RKO (cell line): ENCODE results near the gene STN1.

Experiments used
- DNase-seq: peaks from one replicate; pipeline ENCODE4 v3.0.0-alpha.2; 2016; ENCODE audit warnings: low spot score

STN1 gene, protein sequence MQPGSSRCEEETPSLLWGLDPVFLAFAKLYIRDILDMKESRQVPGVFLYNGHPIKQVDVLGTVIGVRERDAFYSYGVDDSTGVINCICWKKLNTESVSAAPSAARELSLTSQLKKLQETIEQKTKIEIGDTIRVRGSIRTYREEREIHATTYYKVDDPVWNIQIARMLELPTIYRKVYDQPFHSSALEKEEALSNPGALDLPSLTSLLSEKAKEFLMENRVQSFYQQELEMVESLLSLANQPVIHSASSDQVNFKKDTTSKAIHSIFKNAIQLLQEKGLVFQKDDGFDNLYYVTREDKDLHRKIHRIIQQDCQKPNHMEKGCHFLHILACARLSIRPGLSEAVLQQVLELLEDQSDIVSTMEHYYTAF

DNA sequence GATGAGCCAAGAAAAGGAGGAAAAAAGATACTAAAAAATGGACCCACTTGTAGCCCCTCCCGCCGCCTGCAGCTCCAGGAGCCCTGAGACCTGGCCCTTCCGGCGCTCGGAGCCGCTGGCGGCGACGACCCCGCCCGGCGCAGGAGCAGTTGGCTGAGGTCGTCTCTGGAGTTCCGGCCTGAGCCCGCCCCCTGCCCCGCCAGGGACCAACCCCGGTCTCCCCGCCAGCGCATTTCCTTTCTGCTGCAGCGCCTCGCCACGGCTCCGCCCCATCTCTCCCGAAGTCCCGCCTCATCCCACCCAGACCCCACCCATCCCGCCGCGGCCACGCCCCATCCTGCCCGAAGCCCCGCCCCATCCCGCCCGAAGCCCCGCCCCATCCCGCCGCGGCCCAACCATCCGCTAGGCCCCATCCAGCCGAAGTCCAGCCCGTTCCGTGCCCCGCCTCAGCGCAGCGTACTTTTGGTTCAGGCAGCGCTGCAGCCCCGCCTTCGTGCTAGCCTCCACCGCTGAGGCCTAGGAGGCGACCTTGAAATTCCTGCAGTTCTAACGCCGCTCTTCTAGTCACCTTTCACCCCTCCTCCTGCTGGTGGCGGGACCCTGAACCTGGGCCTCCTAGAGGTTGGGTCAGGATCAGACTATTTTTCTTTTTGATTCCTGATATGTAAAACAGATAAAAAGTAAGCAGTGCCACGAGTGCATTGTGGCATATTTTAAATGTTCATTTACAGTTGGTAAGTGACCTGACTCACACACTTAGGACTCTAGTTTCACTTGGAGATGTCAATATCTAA is at the start of gene STN1:
TSS of gene STN1 (minus strand) at position 132 of the 794 bp plus-strand sequence. CDS start 590 bp downstream, outside the sequence.
- peak; percentile 95 for DNase-seq

DNA sequence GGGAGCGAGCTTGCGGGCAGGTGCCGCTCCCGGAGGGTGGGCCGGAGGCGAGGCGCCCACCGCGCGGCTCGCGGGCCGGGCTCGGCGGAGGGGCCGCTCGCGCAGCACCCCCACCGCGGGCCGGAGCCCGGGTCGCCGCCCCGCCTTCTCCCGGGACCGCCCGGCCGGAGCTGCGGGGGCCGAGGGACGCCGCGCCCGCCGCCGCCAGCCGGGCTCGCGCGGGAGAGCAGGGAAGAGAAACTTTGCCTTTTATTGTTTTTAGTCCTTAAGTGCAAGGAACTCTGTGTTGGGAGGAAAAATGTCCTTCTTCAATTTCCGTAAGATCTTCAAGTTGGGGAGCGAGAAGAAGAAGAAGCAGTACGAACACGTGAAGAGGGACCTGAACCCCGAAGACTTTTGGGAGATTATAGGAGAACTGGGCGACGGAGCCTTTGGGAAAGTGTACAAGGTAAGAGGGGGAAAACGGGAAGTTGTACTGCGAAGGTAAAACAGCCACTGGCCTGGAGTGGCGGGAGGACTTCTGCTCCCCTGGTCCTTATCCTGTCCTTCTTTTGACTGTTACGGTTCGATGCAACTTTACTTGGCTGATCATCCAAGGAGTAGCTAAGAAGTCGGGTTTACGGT is 49.6 kb upstream of the STN1 start:
- DNase-seq: peak; percentile 52

DNA sequence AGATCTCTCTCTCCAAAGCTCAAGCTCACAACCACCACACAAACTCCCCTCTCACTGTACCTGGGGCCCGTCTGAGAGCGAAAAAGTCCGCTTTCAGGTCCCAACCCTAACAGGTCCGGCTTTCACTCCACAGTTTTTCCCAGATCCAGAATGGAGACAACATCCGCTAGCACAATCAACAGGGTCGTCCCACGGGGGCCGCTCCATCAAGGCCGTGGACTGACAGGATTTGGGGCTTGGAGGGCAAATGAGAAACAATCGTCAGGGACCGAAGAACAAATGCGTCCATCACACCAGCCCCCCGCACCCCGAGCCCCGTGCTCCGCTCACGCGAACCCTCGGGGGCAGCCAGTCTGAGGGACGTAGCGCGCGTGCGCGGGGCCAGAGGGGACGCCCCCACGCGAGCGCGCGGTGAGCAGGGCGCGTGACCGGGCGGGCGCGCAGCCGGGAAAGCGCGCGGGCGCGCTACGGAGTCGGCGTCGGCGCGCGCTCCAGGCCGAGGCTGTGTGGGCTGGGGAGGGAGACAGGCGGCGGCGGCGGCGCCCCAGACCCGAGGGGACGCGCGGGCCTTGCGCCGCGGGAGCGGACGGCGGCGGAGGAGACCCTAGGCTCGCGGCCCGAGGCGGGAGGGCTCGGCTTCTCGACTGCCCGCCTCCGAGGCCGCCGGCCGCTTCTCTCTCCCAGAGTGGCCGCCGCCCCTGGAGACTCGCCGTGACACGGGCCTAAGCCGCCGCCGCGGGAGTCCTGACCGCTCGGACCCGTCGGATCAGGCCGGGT is 48.9 kb upstream of the STN1 start, which contains the start of gene SLK:
TSS of gene SLK (plus strand) at position 470 of the 777 bp plus-strand sequence. CDS start 606 bp downstream, outside the sequence.
- DNase-seq: peak; percentile 82

DNA sequence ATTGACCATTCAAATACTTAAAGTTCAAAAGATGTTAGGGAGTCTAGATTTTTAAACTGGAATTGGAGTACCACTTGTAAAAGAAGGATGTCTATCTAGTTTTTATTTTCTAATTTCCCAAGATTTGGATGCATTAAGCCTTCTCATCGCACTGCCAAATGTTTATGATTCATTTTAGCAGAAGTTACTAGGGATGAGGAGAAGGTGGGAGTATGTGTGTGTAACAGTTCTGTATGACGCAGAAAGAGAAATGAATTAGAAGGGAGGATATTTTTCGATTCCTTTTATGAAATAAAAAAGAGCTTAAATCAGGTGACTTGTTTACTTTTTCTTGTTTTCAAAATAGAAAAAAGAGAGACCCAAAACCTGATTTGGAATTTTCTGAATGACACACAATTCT is 42.1 kb upstream of the STN1 start:
- no peak for DNase-seq

DNA sequence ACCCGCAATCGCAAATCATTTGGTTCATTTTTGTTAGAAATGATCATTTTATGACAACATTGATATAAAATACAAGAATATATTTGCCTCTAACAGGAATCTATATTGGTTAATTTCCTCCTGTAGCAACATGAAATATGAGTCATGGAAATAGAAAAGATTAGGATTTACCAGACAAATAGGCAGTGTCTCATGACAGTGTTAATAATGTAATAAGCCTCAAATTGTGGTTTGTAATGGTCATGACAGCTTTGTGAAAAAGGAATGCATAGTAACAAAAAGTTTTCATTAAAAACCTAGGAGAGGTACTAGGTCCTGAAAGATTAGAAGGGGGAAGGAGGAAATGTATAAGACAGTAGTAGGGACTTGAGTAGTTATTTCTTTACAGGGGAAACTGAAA is 41.0 kb upstream of the STN1 start:
- no peak for DNase-seq

DNA sequence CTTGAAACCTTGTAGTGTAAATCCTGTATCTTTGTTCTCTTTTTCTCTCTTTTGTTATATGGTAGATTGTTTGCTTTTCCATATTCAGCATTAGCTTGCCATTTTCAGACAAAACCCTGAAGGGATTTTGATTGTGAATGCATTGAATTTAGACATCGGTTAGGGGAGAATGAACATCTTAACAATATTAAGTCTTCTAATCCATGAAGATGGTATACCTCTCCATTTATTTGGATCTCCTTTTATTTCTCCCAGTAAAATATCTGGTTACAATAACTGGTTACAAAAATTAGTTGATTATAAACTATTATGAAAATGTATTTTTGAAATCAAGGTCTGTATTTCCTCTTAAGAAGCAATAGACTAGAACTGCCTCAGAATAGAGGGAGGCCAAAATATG is 36.6 kb upstream of the STN1 start:
- DNase-seq: no peak

DNA sequence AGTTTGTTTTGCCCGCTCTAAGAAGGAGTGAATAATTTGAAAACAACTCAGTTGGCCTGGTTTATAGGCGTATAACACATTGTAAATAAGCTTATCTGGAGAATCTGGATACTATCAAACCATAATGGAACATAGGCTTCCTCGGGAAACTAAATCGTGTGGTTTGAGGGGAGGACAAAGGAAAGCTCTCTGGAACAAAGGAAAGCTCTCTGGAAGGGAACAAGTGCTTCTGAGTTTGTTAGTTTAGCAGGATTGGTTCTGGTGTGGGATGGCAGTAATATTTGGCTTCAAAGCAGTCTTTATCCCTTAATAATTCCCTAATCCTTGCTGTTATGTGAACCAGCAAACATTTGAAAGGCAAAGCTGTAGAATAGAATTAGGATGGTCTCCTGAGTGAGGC is 34.0 kb upstream of the STN1 start:
- DNase-seq: no peak

DNA sequence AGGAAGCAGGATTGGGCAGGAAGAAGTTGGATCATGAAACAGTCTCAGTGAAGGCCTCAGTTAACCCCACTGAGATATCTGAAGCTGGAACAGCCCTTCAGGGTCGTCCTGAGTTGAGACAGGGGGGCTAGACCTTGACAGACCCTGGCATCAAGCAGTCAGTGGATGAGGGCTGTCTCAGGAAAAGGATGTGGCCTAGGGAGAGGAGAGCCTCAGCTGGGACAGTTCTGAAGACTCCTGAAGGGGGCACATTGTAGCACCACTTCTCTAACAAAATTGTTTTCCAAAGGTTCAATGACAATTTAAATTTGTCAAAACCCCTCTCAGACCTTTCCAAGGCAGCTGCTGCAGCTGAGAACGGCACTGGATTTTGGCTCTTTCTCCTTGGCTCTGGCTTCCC is 33.2 kb upstream of the STN1 start:
- DNase-seq: no peak

DNA sequence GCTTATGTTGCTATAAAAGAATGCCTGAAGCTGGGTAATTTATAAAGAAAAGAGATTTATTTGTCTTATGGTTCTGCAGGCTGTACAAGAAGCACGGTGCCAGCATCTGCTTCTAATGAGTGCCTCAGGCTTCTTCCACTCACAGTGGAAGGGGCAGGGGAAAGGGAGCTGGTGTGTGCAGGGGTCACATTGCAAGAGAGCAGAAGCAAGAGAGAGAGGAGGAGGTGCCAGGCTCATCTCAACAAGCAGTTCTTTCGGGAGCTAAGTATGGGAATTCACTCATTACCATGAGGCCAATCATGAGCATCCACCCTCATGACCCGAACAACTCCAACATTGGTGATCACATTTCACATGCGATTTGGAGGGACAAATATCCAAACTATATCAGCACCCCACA is 31.7 kb upstream of the STN1 start:
- DNase-seq: no peak

DNA sequence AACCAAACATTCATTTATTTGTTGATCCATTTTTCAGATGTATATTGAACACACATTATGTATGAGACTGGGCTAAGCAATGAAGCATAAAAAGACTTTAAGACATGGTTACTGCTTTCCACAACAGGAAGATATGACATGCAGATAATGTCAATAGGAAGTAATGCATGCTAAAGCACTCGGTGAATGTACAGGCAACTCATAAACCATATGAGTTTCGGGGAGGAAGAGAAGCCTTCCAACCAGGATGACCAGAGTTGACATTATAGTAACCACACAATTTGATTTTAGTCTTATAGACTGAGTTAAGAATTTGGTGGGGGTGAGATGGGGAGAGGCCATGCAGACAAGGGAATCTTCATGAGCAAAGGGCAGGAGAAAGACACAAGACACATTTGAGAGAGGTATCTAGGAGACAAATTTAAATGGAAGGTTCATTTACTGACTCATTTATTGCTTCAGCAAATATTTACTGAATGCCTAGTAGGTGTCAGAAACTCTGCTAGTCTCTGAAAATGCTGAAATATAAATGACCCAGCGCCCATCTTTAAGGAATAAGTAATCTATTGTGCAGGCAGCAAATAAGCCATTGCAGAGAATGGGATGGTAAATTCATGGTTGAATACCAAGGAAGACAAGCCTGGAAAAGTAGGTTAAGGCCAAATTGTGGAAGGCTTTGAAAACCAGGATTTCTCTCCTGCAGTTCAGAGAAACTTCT is 30.0 kb upstream of the STN1 start:
- DNase-seq: no peak

DNA sequence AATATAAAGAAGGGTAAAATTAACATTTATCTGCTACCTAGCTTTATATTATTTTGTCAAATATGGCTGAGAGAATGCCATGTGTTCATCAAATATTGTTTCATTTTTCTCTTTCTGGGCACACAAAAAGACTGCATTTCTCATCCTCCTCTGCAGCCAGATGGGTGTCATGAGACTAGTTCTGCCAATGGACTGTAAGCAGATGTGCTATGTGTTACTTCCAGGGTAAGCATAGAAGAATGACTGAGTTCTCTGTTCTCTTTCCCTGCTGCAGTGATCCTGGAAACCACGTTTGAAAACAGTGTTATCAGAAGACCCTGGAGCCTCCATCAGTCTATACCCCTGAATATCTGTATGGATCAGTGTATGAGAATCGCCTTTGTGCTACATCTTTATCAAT is 24.9 kb upstream of the STN1 start:
- DNase-seq: no peak

DNA sequence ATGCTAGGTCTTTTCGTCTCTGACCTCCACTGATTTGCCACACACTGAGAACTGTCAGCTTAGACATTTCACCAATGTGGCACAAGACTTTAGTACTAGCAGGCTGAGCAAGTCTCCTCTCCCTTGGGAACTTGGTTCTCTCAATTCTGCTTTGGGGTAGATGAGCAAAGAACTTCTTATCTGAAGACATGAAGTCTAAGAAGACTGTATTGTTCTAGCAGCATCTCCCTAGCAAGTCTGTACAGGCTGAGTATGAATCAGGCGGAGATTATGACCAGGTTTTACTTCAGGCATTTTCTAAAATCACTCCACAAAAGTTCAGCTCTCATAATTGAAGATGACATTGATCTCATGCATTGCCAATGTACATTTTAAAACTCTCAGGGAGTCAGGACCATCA is 23.8 kb upstream of the STN1 start:
- DNase-seq: no peak

DNA sequence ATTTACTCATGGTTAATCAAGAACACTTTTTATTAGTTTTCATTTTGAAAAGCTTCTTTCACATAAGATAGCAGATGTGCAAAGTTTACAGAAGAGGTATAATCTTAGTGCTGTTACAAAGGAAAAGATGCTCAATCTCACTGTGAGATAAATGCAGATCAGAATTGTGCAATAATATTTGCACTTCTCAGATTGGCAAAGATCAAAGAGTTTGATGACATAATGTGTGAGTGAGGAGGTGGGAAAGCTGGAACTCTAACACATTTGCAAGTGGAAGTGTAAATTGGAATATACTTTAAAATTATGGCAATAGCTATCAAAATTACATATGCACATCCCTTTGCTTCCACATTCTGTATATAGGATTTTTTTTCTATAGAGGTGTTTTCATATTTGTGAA is 21.5 kb upstream of the STN1 start:
- DNase-seq: no peak

DNA sequence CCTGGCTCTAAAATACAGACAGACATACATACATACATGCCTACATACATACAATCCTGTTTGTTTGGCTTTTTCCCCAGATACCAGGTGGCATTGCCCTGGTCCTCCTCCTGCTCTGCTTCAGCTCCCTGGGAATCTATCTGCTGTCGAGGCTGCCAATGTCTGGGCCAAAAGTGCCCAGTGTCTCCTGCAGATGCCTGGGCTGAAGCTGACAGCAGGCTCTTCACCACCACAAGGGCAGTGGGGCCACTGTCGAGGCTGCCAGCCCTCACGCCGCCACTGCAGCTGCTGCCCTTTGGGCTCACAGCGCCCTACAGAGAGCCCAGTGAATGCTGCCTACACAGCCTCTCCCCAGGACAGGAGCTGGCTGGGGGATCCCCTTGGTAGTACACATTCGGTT is 18.0 kb upstream of the STN1 start:
- no peak for DNase-seq

DNA sequence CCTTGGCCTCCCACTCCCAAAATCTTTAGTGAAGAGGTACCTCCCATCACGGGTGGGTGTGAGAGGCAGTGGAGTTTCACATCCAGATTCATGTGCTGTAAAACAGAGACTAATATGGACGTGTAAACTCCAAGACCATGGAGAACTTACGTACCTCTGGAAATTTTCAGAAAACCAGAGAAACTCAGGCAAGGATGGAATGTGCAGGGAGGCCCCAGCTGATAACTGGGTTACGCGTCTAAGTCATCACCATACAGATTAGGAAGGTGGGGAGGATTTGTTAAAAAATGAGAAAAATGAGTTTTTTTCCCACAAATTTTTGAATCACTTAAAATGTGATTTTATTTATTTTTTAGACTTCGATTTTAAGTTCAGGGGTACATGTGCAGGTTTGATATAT is 16.3 kb upstream of the STN1 start:
- DNase-seq: no peak

DNA sequence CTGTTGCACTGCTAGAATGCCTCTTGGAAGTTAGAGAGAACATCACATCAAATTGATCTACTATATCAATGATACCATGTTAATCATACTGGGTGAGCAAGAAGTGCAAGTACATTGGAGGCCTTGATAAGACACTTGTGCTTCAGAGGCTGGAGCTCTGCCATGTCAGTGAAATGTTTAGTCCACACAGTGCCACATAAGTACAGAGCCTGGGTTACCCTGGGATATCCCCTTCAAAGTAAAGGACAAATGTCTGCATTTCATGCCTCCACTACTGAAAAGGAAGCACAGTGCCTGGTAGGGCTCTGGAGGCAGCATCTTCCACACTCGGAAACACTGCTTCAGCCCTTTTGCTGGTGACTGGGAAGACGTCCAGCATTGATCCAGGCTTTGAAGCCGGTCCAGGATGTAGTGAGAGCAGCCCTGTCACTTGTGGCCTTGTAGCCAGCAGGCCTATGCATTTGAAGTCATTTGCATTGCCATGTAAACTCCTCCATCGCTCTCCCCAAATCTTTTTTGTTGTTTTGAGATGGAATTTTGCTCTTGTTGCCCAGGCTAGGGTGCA is 15.7 kb upstream of the STN1 start:
- no peak for DNase-seq

DNA sequence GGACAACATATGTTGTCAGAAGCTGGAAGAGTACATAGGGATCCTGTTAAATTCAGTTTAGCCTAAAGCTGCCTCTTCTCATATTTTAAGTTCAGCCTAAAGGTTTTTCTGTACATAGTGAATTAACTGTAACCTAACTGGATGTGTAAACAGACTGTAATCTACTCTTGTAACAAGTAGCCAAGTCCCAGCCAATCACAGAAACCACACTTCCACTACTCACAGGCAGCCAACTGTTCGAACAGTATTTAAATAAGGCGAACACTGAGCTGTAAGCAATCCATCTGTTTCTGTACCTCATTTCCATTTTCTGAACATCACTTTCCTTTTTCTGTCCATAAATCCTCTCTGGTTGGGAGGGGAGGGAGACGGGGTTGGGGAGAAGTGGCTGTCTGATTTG is 15.0 kb upstream of the STN1 start:
- no peak for DNase-seq

DNA sequence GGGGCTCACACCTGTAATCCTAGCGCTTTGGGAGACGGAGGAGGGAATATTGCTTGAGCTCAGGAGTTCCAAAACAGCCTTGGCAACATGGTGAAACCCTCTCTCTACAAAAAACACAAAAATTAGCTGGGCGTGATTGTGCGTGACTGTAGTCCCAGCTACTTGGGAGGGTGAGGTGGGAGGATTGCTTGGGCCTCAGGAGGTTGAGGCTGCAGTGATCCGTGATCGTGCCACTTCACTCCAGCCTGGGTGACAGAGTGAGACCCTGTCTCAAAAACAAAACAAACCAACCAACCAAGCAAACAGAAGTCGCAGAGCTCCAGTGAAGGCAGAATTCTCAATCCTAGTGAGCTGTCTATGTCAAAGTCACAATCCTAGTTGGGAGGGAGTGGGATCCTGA is 14.3 kb upstream of the STN1 start:
- no peak for DNase-seq

DNA sequence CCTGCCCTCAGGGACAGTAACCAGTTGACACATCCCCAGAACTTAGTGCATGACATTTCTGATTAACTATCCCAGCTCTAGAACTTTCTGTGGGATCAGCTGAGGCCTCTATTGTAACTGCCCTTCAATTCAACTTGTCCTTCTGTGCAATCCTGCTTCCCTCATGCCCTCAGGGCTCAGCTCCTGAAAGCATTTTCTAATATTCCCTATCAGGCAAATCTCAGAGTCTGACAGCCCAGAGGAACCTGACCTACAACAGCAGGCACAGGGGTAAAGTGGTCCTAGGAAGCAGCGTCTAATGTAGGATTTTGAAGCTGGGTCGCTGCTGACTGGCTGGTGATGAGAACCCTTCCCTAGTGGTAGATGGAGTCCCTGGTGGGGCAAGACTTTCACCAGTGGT is 13.6 kb upstream of the STN1 start:
- DNase-seq: no peak

DNA sequence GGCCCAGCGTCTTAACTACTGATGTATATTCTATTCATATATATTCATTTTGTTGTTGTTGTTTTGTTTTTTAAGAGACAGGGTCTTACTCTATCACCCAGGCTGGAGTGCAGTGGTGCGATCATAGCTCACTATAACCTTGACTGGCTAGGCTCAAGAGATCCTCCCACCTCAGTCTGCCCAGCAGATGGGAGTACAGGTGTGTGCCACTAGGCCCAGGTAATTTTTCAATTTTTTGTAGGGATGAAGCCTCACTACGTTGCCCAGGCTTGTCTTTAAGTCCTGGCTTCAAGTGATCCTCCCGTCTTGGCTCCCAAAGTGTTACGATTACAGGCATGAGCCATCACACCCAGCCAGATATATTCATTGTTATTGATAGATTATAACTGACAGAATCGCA is 12.9 kb upstream of the STN1 start:
- DNase-seq: no peak

DNA sequence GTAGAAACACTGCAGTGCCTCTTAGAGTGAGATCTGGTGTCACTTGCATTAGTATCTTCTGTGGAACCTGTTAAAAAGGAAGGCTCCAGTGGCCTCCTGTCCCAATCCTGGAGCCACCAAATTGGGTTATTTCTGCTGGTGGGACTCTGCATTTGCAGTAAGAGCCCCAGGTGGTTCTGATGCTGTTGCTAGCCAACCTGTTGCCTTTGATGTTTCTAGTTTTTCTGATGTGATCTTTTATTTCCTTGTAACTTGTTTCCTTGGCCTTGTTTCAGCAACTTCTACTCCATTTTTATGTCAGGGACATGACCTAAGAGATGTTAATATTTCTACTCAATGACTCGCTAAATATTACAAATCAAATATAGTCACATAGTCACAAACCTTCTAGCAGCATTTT is 12.5 kb upstream of the STN1 start:
- DNase-seq: no peak
